Left lung (tissue), 10 donors: ENCODE measurements around the gene FBXO28. TPM values are rescaled to one million over a fixed set of nuclear protein-coding genes. Genes with fewer than 3 reads are reported as not detected.

ENCODE experiments used
- ATAC-seq: fragments of 200-7000 bp; cut with Tn5 transposase; one replicate; pipeline ENCODE4 v1.9.1; 2020; ENCODE audit warnings: moderate library complexity
- DNase-seq, 4 donors: peaks; one replicate each; pipeline ENCODE4 v3.0.0-alpha.2; 2013 to 2020
- H3K27ac ChIP-seq, 2 donors: fragments of 200-600 bp; sonication (generic) in 1 of 2; one replicate each; pipeline versions ENCODE4 v1.5.0 to v1.8.0; 2020 to 2021
- H3K27me3 ChIP-seq, 2 donors: fragments of 200-600 bp; sonication (generic) in 1 of 2; one replicate each; pipeline versions ENCODE4 v1.5.0 to v1.8.0; 2020 to 2021
- H3K36me3 ChIP-seq, 2 donors: fragments of 200-600 bp; sonication (generic) in 1 of 2; one replicate each; pipeline versions ENCODE4 v1.5.0 to v1.8.0; 2020 to 2021
- H3K4me1 ChIP-seq, 2 donors: fragments of 200-600 bp; one replicate each; pipeline ENCODE4 v1.8.0; 2021
- H3K4me3 ChIP-seq, 2 donors: fragments of 200-600 bp; sonication (generic) in 1 of 2; one replicate each; pipeline versions ENCODE4 v1.5.0 to v1.8.0; 2020 to 2021; ENCODE audit warnings: mild to moderate bottlenecking in 1 of 2
- H3K9me3 ChIP-seq, 2 donors: fragments of 200-600 bp; sonication (generic) in 1 of 2; one replicate each; pipeline versions ENCODE4 v1.5.0 to v1.8.0; 2020 to 2021
- CTCF ChIP-seq, 2 donors: fragments of 200-600 bp; sonication (generic) in 1 of 2; IDR thresholded peaks; one replicate each; pipeline versions ENCODE4 v1.5.0 to v1.8.0; 2021; ENCODE audit warnings: antibody characterized with exemption in 2 of 2
- intact Hi-C, 2 donors: fragments of 100-400 bp; cut with DNase I; formaldehyde crosslinking; loops; one replicate each; pipeline versions ENCODE4 v1.11.2 to v1.14.2; 2022
- polyA plus RNA-seq, 6 donors: library from polyadenylated mRNA; unstranded; fragments of 120-200 nt; gene quantifications; one replicate each; pipeline ENCODE4 v1.2.1, GENCODE V29; 2013; ENCODE audit not compliant: insufficient read length in 6 of 6
- total RNA-seq, 2 donors: library from RNA; stranded (reverse); fragmentation: NEBNext Ultra II Directional; extraction: Animal tissue kit (Norgen Biotek cat#: 25700); gene quantifications; one replicate each; pipeline ENCODE4 v1.2.1, GENCODE V29; 2021
- donor health status: DM: no; HTN: yes; CAD: no.
- donor health status: DM: no; HTN: no; CAD: no.

The FBXO28 gene
- total and polyA plus RNA-seq, 8 donors = 26.7 to 33.6 (median 32.0) TPM

GRCh38 chr1:224095339-224095738, 18.6 kb upstream of the FBXO28 start:
- no peak for ATAC-seq
- Histone ChIP-seq H3K36me3 (no peaks in the 10 kb centered on the region), H3K4me1 (no peaks in the 10 kb centered on the region), H3K9me3 (no peaks in the 10 kb centered on the region), H3K27ac (no peak overlapping the region), H3K27me3 (no peaks in the 10 kb centered on the region), H3K4me3 (no peak overlapping the region)
- DNase-seq = no peak
- no peak for TF ChIP-seq CTCF (IDR thresholded peaks at IDR 0.05)
- intact Hi-C loops = no loop called here

DNA sequence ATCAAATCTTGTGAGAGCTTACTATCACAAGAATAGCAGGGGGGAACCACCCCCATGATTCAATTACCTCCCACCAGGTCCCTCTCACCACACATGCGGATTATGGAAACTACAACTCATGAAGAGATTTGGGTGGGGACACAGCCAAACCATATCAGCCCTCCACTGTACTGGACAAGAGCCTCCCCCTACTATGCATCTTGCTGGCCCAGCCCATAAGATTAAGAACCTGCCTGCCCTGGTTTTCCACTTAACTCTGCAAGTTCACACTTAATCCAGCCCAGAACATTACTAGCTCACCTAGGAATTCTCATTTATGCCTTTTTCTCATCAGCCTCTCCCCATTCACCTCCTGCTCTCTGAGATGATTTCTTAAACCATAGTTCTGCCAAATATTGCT, 18.0 kb upstream of the FBXO28 start:
- no peak for DNase-seq
- intact Hi-C loops = no loop called here

DNA sequence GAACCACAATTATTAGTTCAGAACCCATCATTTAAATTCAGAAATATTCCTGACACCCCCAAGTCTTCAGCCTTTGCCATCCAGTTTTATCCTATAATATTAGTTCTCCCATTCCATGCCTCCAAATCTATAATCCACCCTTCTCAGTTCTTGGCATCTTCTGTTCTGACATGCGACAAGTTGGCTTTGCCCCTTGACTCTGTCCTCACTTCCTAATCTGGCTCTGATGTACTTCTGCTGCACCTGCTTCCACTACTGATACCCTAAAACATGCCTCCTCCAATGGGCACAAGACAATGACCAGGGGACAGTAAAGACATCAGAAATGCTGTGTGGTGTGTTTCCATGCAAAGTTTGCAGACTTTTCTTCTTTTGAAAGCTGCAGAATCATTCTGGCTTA, 17.1 kb upstream of the FBXO28 start:
- Histone ChIP-seq H3K4me1 (no peaks in the 10 kb centered on the region), H3K36me3 (no peaks in the 10 kb centered on the region), H3K4me3 (no peak overlapping the region), H3K27ac (no peak overlapping the region), H3K9me3 (no peaks in the 10 kb centered on the region), H3K27me3 (no peaks in the 10 kb centered on the region)
- intact Hi-C loops = no loop called here
- TF ChIP-seq CTCF (IDR thresholded peaks at IDR 0.05) = no peak
- no peak for DNase-seq
- ATAC-seq = no peak

More for the DNA sequence above, 18.0 kb upstream of the FBXO28 start:
- no peak overlapping the region for H3K27ac ChIP-seq
- no peaks in the 10 kb centered on the region for H3K27me3 ChIP-seq
- H3K4me3 ChIP-seq = no peak overlapping the region
- H3K4me1 ChIP-seq = no peaks in the 10 kb centered on the region
- TF ChIP-seq CTCF (IDR thresholded peaks at IDR 0.05) = no peak
- no peaks in the 10 kb centered on the region for H3K36me3 ChIP-seq
- no peak for ATAC-seq
- no peaks in the 10 kb centered on the region for H3K9me3 ChIP-seq

GRCh38 chr1:224098007-224098406, 15.9 kb upstream of the FBXO28 start:
- intact Hi-C loops = no loop called here
- H3K4me3 ChIP-seq = no peak overlapping the region
- H3K9me3 ChIP-seq = no peaks in the 10 kb centered on the region
- DNase-seq (no peak), ATAC-seq (no peak)
- no peaks in the 10 kb centered on the region for H3K4me1 ChIP-seq
- no peak overlapping the region for H3K27ac ChIP-seq
- no peak for TF ChIP-seq CTCF (IDR thresholded peaks at IDR 0.05)
- H3K27me3 ChIP-seq = no peaks in the 10 kb centered on the region
- no peaks in the 10 kb centered on the region for H3K36me3 ChIP-seq

- ATAC-seq (peak; percentile 96), DNase-seq (peak in 1 of 4 donors; percentile 39)
- no peak overlapping the region for H3K27ac ChIP-seq
- H3K36me3 ChIP-seq = no peaks in the 10 kb centered on the region
- no peaks in the 10 kb centered on the region for H3K9me3 ChIP-seq
- no peak overlapping the region for H3K4me3 ChIP-seq
- no peak for TF ChIP-seq CTCF (IDR thresholded peaks at IDR 0.05)
- H3K27me3 ChIP-seq = peaks cover 0 to 7% of the 10 kb centered on the region in 2 donors
- intact Hi-C loops = no loop called here
- no peaks in the 10 kb centered on the region for H3K4me1 ChIP-seq
These were observed 7.2 kb upstream of the FBXO28 start for GRCh38 chr1:224106568-224107281.
